Dendritic cell treated with granulocyte-macrophage colony-stimulating factor and Interleukin-4, amounts not matched to agents 40 ng/mL and 50 ng/mL, for 4 days (primary cell): Measurements from ENCODE around the gene ZNF662.

Source experiments
- H3K27ac Mint-ChIP-seq: one replicate; pipeline ENCODE4 v1.8.0; 2022; ENCODE audit warnings: mild to moderate bottlenecking, mixed read lengths
- H3K27me3 Mint-ChIP-seq: one replicate; pipeline ENCODE4 v1.8.0; 2022; ENCODE audit warnings: mild to moderate bottlenecking, mixed read lengths
- H3K36me3 Mint-ChIP-seq: one replicate; pipeline ENCODE4 v1.8.0; 2022; ENCODE audit warnings: low read depth, mixed read lengths
- H3K4me1 Mint-ChIP-seq: one replicate; pipeline ENCODE4 v1.8.0; 2022; ENCODE audit warnings: low read depth, mixed read lengths
- H3K4me3 Mint-ChIP-seq: one replicate; pipeline ENCODE4 v1.8.0; 2022; ENCODE audit warnings: mild to moderate bottlenecking, moderate library complexity, mixed read lengths
- H3K9me3 Mint-ChIP-seq: one replicate; pipeline ENCODE4 v1.8.0; 2022; ENCODE audit warnings: mixed read lengths
- intact Hi-C: fragments of 100-400 bp; cut with micrococcal nuclease; formaldehyde crosslinking; loops from one replicate; pipeline ENCODE4 v1.15.0; 2022

The ZNF662 gene

GRCh38 chr3:42898896-42899675 lies 6.9 kb upstream of the ZNF662 start:
- Mint-ChIP-seq H3K36me3 (no peaks in the 10 kb centered on the region), H3K27me3 (peaks cover under 1% of the 10 kb centered on the region), H3K4me3 (no peak overlapping the region), H3K27ac (no peak overlapping the region), H3K4me1 (no peaks in the 10 kb centered on the region), H3K9me3 (peaks cover 4% of the 10 kb centered on the region)
- intact Hi-C loops = no loop called here

GRCh38 chr3:42900226-42901072 lies 5.5 kb upstream of the ZNF662 start:
- no peak overlapping the region for H3K4me3 Mint-ChIP-seq
- H3K4me1 Mint-ChIP-seq = peaks cover under 1% of the 10 kb centered on the region
- intact Hi-C loops = no loop called here
- no peaks in the 10 kb centered on the region for H3K36me3 Mint-ChIP-seq
- H3K27me3 Mint-ChIP-seq = peaks cover 15% of the 10 kb centered on the region
- no peak overlapping the region for H3K27ac Mint-ChIP-seq
- peaks cover 10% of the 10 kb centered on the region for H3K9me3 Mint-ChIP-seq

- H3K27ac Mint-ChIP-seq = no peak overlapping the region
- peaks cover 20% of the 10 kb centered on the region for H3K27me3 Mint-ChIP-seq
- peaks cover 5% of the 10 kb centered on the region for H3K4me1 Mint-ChIP-seq
Measured at GRCh38 chr3:42901073-42901415, 4.9 kb upstream of the ZNF662 start.

GRCh38 chr3:42902257-42902656 lies 3.7 kb upstream of the ZNF662 start:
- intact Hi-C loops = no loop called here
- H3K4me1 Mint-ChIP-seq = peaks cover 15% of the 10 kb centered on the region
- H3K4me3 Mint-ChIP-seq = no peak overlapping the region
- H3K27ac Mint-ChIP-seq = no peak overlapping the region
- H3K27me3 Mint-ChIP-seq = peaks cover 31% of the 10 kb centered on the region
- H3K9me3 Mint-ChIP-seq = peaks cover 10% of the 10 kb centered on the region
- H3K36me3 Mint-ChIP-seq = no peaks in the 10 kb centered on the region

More at GRCh38 chr3:42901073-42901415, 4.9 kb upstream of the ZNF662 start:
- intact Hi-C loops = no loop called here
- no peak overlapping the region for H3K4me3 Mint-ChIP-seq
- no peaks in the 10 kb centered on the region for H3K36me3 Mint-ChIP-seq
- H3K9me3 Mint-ChIP-seq = peaks cover 10% of the 10 kb centered on the region

- peaks cover 10% of the 10 kb centered on the region for H3K9me3 Mint-ChIP-seq
- H3K36me3 Mint-ChIP-seq = no peaks in the 10 kb centered on the region
- intact Hi-C loops = no loop called here
- H3K4me3 Mint-ChIP-seq = no peak overlapping the region
- H3K27ac Mint-ChIP-seq = no peak overlapping the region
- peaks cover 35% of the 10 kb centered on the region for H3K27me3 Mint-ChIP-seq
- H3K4me1 Mint-ChIP-seq = peaks cover 21% of the 10 kb centered on the region
Measured at GRCh38 chr3:42904076-42904475, 1.9 kb upstream of the ZNF662 start.

GRCh38 chr3:42905740-42906069 lies 237 bp upstream of the ZNF662 start:
- peaks cover 35% of the 10 kb centered on the region for H3K27me3 Mint-ChIP-seq
- no peaks in the 10 kb centered on the region for H3K36me3 Mint-ChIP-seq
- no peak overlapping the region for H3K27ac Mint-ChIP-seq
- intact Hi-C loops = no loop called here
- peak overlapping the region; percentile 48 for H3K4me3 Mint-ChIP-seq
- H3K9me3 Mint-ChIP-seq = peaks cover 19% of the 10 kb centered on the region
- H3K4me1 Mint-ChIP-seq = peaks cover 21% of the 10 kb centered on the region

DNA sequence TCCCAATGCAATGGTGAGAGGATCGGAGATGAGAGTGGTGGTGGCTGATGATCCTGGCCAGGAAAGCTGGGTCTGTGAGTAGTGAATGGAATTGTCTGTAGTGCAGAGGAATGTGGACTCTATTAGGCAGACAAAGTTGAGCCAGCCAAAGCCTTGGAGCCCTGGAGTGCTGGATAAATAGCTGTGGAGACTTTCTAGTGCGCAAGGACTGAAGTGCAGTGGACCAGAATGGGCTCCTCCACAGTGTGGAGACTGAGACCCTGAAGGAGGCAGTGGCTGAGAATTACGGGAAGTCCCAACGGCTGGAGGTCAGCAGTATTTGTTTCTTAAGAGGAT lies 874 bp downstream of the ZNF662 start:
- peaks cover 35% of the 10 kb centered on the region for H3K27me3 Mint-ChIP-seq
- H3K36me3 Mint-ChIP-seq = no peaks in the 10 kb centered on the region
- no peak overlapping the region for H3K27ac Mint-ChIP-seq
- intact Hi-C loops = no loop called here
- H3K9me3 Mint-ChIP-seq = peaks cover 19% of the 10 kb centered on the region
- H3K4me1 Mint-ChIP-seq = peaks cover 21% of the 10 kb centered on the region
- H3K4me3 Mint-ChIP-seq = peak overlapping the region; percentile 48

- peaks cover 21% of the 10 kb centered on the region for H3K4me1 Mint-ChIP-seq
- intact Hi-C loops = no loop called here
- H3K4me3 Mint-ChIP-seq = no peak overlapping the region
- peaks cover 31% of the 10 kb centered on the region for H3K9me3 Mint-ChIP-seq
- H3K36me3 Mint-ChIP-seq = peaks cover 7% of the 10 kb centered on the region
- no peak overlapping the region for H3K27ac Mint-ChIP-seq
- H3K27me3 Mint-ChIP-seq = peaks cover 35% of the 10 kb centered on the region
Measured at GRCh38 chr3:42908675-42909074, 2.7 kb downstream of the ZNF662 start.

- H3K27me3 Mint-ChIP-seq = peaks cover 12% of the 10 kb centered on the region
- intact Hi-C loops = no loop called here
- no peak overlapping the region for H3K4me3 Mint-ChIP-seq
- H3K9me3 Mint-ChIP-seq = peaks cover 48% of the 10 kb centered on the region
- H3K4me1 Mint-ChIP-seq = peaks cover 13% of the 10 kb centered on the region
- peaks cover 14% of the 10 kb centered on the region for H3K36me3 Mint-ChIP-seq
- H3K27ac Mint-ChIP-seq = no peak overlapping the region
Measured at GRCh38 chr3:42911551-42911950, 5.6 kb downstream of the ZNF662 start.

DNA sequence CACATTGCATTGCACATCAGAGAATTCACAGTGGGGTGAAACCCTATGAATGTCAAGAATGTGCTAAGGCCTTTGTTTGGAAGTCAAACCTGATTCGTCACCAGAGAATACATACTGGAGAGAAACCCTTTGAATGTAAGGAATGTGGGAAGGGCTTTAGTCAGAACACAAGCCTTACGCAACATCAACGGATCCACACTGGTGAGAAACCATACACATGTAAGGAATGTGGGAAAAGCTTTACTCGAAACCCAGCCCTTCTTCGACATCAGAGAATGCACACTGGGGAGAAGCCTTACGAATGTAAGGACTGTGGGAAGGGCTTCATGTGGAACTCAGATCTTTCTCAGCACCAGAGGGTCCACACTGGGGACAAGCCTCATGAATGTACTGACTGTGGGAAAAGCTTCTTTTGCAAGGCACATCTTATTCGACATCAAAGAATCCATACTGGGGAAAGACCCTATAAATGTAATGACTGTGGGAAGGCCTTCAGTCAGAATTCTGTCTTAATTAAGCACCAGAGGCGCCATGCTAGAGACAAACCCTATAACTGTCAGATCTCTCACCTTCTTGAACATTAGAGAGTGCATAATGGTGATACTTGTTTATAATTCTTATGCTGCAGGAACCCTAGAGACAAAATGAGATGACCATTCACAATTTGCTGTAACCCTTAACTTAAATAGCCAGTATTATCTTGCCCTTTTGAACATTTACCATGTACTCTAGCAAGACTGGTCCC lies 9.0 kb downstream of the ZNF662 start:
- Mint-ChIP-seq H3K4me1 (no peaks in the 10 kb centered on the region), H3K27me3 (no peaks in the 10 kb centered on the region), H3K4me3 (no peak overlapping the region), H3K36me3 (peaks cover 14% of the 10 kb centered on the region), H3K27ac (no peak overlapping the region), H3K9me3 (peaks cover 72% of the 10 kb centered on the region)
- intact Hi-C loops = no loop called here

- H3K4me3 Mint-ChIP-seq = no peak overlapping the region
- H3K27ac Mint-ChIP-seq = no peak overlapping the region
- H3K36me3 Mint-ChIP-seq = no peaks in the 10 kb centered on the region
- H3K9me3 Mint-ChIP-seq = peaks cover 4% of the 10 kb centered on the region
- H3K4me1 Mint-ChIP-seq = no peaks in the 10 kb centered on the region
- intact Hi-C loops = no loop called here
- peaks cover 3% of the 10 kb centered on the region for H3K27me3 Mint-ChIP-seq
Measured at GRCh38 chr3:42923606-42924005, 17.7 kb downstream of the ZNF662 start.

- peaks cover 5% of the 10 kb centered on the region for H3K27me3 Mint-ChIP-seq
- H3K9me3 Mint-ChIP-seq = no peaks in the 10 kb centered on the region
- intact Hi-C loops = no loop called here
- H3K4me1 Mint-ChIP-seq = no peaks in the 10 kb centered on the region
- no peak overlapping the region for H3K4me3 Mint-ChIP-seq
- H3K36me3 Mint-ChIP-seq = no peaks in the 10 kb centered on the region
- H3K27ac Mint-ChIP-seq = no peak overlapping the region
Measured at GRCh38 chr3:42926310-42926709, 20.4 kb downstream of the ZNF662 start.

DNA sequence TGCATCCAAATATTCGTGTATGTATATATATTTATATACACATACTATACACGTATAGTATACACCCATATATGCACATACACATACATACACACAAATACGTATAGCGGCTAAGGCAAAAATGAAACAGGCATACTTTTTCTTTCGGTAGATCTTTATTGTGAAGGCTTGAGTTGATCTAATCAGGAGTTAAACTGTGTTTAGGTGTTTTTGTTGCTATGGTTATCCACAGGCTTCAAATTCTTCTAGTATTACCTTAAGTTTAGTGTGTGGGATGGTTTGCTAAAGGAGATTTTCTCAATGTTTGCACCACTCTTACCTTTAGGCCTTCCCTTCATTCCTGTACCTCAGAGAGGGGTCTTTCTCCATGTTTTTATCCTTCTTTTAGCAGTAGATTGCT lies 28.2 kb downstream of the ZNF662 start:
- H3K9me3 Mint-ChIP-seq = peaks cover 9% of the 10 kb centered on the region
- no peak overlapping the region for H3K27ac Mint-ChIP-seq
- H3K36me3 Mint-ChIP-seq = no peaks in the 10 kb centered on the region

GRCh38 chr3:42934910-42935309 lies 29.0 kb downstream of the ZNF662 start:
- Mint-ChIP-seq H3K27ac (no peak overlapping the region), H3K9me3 (peaks cover 9% of the 10 kb centered on the region), H3K4me1 (no peaks in the 10 kb centered on the region), H3K4me3 (no peak overlapping the region), H3K36me3 (no peaks in the 10 kb centered on the region), H3K27me3 (peaks cover 10% of the 10 kb centered on the region)
- intact Hi-C loops = no loop called here

More for the DNA sequence above, 28.2 kb downstream of the ZNF662 start:
- Mint-ChIP-seq H3K27me3 (peaks cover 10% of the 10 kb centered on the region), H3K4me1 (no peaks in the 10 kb centered on the region), H3K4me3 (no peak overlapping the region)
- intact Hi-C loops = no loop called here
